ENCODE measurements around the gene CSTB.

CSTB gene

DNA sequence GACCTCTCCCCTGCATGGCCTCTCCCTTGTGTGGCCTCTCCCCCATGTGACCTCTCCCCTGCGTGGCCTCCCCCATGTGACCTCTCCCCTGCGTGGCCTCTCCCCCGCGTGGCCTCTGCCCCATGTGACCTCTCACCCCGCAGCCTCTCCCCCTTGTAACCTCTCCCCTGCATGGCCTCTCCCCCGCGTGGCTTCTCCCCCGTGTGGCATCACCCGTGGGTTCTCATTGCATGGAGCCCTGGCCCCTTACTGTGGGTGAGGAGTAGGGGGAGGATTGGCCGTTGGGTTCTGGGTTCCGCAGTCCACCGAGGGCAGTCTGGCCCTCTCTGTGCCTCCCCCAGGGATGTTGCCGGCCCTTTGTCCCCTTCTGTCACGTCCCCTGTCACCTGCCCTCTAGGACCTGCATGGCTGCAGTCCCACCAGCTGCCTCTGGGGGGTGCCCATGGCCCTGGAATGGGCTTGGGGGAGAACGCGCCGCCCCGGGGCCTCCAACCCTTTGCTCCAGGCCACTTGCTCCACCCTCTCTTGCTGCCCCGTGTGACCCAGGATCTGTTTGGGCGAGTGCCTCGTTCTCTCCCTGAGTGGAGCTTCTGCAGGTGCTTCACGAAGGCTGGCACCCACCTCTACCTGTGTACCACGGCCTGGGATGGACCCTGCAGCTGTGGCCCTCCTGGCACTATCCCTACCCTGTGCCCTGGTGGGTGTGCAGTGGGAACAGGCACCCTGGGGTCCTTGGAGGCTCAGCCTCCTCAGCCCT lies 34.6 kb upstream of the CSTB start:
- peak; percentile 78 to 82 for DNase-seq (ENCODE audit: low read depth in 2 of 2)

- no peak for DNase-seq (ENCODE audit: low read depth in 2 of 2)
Measured at GRCh38 chr21:43809853-43810504, 33.9 kb upstream of the CSTB start.

DNA sequence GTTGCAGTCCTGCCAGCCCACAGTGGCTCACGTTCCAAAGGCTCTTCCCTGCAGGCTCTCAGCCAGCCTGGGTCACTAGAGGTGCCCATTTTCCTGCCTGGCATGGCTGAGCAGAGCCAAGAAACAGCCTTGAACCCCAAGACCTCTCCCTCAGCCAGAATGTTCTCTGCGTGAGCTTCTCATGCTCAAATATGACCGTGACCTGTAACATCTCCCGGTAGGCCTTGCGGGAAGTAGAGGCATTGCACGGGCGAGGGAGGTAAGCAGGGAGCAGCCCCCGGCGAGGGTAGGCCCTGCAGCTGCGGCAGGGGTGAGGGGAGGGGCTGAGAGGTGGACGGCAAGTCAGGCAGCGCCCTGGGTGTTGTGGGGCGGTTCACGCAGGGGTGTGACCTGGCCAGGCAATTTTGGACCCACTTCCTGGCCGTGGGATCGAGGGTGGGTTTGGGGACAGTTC lies 33.3 kb upstream of the CSTB start:
- DNase-seq (ENCODE audit: low read depth in 2 of 2): no peak

DNA sequence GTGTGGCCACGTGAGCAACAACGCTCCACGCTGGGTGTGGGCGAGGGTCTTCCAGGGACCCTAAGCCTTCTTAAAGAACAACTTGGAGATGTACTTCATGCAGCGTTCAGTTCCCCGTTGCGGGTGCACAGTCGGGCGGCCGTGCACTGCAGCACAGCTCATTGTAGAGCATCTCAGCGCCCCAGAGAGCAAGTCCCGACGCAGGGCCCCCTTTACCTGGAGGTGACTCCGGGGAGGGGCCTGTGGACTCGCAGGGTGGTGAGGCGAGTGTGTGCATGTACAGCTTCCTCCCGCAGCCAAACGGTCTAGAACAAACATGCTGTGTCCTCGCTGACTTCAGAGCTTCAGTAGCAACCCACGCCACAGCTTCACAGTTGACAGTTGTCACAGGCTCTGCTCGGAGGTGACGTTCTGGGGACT lies 32.7 kb upstream of the CSTB start:
- no peak for DNase-seq (ENCODE audit: low read depth in 2 of 2)

GRCh38 chr21:43808367-43808766 lies 32.3 kb upstream of the CSTB start:
- DNase-seq (ENCODE audit: low read depth in 2 of 2): no peak

DNA sequence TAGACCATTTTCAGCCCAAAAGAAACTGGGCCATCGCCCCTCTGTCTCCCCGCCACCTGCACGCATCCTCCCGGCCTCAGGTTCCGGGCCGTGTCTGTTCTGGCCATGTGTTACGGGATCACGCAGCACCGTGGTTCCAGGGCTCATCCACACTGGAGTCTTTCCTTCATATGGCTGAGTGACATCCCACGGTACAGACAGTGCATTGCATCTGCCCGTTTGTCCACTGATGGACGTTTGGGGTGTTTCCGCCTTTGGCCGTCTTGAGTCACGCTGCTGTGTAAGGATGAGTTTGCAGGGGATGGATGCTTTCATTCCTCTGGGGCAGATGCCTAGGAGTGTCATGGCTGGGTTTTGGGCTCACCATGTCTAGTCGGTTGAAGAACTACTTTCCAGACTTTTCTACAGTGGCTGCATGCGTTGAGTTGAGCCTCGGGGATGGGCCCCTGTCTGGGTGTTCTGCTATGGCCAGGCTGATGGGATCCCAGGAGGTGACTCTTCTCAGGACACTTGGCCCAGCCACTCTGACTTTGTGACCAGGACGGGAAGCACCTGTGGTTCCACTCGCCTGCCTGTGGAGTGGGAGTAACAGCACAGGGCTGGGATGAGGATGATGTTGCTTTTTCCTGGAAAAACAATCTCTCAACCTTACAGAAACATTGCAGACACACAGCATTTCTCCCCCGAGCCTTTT lies 30.1 kb upstream of the CSTB start:
- DNase-seq (ENCODE audit: low read depth in 2 of 2): no peak

DNA sequence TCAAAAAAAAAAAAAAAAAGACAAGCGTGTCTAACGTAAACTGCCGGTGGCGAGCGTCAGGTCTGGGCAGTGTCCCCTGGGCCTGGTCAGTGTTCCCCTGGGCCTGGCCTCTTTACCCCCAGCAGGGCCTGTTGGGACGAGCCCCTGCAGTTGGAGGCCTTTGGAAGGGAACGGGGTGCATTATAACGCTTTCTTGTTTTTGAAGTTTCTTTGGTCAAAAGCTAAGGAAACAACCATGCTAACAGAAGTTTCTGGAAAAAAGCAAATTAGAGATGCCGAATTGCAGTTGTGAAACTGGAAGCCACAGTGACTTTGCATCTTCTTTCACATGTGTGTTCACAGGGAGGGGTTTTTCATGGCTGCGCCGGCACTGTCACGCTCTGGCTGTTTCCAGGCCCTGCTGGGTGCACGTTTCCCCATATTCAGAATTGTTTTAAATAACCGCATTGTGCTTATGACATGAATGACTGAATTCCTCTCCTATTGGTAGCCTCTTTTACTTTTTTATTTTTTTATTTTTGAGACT lies 29.2 kb upstream of the CSTB start:
- no peak for DNase-seq (ENCODE audit: low read depth in 2 of 2)

- DNase-seq (ENCODE audit: low read depth in 2 of 2): no peak
Measured at GRCh38 chr21:43803558-43804300, 27.6 kb upstream of the CSTB start.

DNA sequence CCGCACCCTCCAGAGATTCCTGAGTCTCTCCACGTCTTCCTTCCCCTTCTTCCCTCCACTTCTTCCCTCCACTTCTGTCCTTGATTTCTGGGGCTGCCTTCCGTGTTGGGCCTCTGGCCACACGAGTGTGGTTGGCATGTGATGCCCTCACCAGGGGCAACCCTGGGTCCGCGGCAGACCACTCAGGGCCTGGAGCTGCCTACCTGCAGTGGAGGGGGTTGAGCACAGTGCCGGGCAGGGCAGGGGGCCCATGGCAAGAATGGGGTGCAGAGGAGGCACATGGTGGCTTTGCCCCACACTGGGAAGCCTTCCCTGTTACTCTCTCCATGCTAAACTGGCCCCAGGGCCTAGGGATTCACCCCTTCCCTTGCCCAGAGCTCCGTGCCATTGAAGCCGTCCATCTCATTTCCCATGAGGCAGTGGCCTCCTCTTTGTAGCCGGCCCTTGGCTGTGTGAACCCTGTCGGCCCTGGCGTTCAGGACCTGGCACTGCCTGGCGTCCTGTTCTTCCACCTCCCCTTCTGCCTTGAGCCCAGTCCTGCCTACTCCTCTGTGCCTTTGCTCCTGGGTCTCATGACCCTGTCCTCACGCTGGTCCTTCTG lies 26.7 kb upstream of the CSTB start:
- DNase-seq (ENCODE audit: low read depth in 2 of 2): no peak

GRCh38 chr21:43801006-43801783 lies 25.1 kb upstream of the CSTB start:
- DNase-seq (ENCODE audit: low read depth in 2 of 2): no peak

GRCh38 chr21:43800566-43800965 lies 24.5 kb upstream of the CSTB start:
- DNase-seq (ENCODE audit: low read depth in 2 of 2): no peak

DNA sequence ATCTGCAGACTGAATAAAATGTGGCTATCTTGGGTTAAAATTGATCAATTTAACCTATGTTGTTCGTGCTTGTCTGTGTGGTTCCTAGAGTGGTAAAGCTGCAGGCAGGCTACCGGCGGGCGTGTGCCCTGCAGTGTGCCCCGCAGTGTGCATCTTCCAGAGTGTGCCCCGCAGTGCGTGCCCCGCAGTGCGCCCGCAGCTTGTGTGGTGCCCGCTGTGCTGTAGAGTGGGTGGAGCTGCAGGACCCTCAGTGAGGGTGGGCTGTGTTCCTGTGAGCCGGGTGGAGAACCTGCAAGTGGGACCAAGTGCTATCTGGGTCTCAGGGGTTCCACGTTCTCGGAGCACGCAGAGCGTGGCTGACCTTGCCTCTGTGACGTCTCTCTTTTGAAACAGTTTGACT lies 24.0 kb upstream of the CSTB start:
- DNase-seq (ENCODE audit: low read depth in 2 of 2): no peak

GRCh38 chr21:43799301-43799840 lies 23.3 kb upstream of the CSTB start:
- DNase-seq (ENCODE audit: low read depth in 2 of 2): no peak

- no peak for DNase-seq (ENCODE audit: low read depth in 2 of 2)
Measured at GRCh38 chr21:43797925-43798715, 22.0 kb upstream of the CSTB start.

DNA sequence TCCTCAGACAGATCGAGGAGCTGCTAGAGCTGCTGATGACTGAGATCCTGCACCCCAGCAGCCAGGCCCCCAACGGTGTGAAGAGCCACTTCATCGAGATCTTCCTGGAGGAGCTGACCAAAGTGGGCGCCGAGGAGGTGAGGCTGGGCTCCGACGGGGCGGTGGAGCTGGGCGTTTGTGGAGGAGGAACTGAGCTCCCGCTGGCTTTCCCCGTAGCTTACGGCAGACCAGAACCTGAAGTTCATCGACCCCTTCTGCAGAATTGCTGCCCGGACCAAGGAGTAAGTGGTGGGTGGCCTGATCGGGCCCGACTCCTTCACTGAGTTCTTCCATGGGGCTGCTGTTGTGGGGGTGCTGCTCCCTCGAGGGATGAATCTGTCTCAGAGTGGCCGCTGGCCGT lies 21.3 kb upstream of the CSTB start:
- no peak for DNase-seq (ENCODE audit: low read depth in 2 of 2)

GRCh38 chr21:43794857-43795256 lies 18.7 kb upstream of the CSTB start:
- no peak for DNase-seq (ENCODE audit: low read depth in 2 of 2)

DNA sequence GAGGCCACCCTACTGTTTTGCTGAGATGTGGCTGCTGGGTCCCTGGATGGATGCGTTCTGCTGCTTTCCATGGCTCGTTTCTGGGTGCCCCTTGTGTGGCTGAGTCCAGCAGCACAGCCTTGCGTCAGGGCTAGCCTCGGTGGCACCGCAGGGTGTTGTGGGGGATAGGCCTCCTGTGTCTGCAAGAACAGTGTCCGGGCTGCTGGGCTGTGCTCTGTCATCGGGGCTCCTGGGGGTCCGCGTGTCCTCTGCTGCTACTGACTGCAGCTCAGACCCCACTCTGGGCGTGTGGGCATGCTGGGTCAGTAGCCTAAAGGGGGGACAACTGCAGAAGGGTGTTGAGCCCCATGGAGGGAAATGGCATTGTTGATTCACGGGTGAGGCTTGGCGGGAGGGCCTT lies 18.2 kb upstream of the CSTB start:
- no peak for DNase-seq (ENCODE audit: low read depth in 2 of 2)

DNA sequence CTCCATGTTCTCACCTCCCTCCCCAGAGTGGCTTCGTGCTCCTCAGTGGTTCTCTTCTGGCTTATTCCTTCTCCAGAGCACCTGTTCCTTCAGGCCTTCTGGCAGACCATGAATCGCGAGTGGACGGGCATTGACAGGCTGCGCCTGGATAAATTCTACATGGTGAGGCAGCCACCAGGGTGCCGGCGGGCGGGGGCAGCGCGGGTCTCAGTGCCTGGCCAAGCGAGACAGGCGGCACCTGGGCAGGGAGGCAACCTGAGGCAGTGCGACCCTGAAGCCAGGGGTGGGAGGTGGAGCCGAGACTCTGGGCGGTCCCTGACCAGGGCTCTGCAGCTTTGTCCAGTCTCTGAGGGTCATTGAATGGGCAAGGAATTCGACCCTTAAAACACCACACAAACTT lies 17.1 kb upstream of the CSTB start:
- no peak for DNase-seq (ENCODE audit: low read depth in 2 of 2)

- DNase-seq (ENCODE audit: low read depth in 2 of 2): no peak
Measured at GRCh38 chr21:43792406-43792805, 16.3 kb upstream of the CSTB start.

All from stimulated activated CD8-positive, alpha-beta memory T cell treated with anti-CD3 and anti-CD28 coated beads, Interleukin-15, amount 100 ng/mL, for 48 hours (primary cell).